Muscle layer of duodenum (tissue), 2 donors: ENCODE data around the gene DUXB.

Experiments
- H3K27ac ChIP-seq: one replicate; pipeline ENCODE4 v1.7.0; 2013; ENCODE audit warnings: mild to moderate bottlenecking, low read length
- H3K27me3 ChIP-seq: one replicate; pipeline ENCODE4 v1.7.0; 2013; ENCODE audit warnings: low read depth, mild to moderate bottlenecking, control low read depth, low read length
- H3K36me3 ChIP-seq, 2 donors: one replicate each; pipeline ENCODE4 v1.7.0; 2013; ENCODE audit warnings: low read length in 2 of 2, control low read depth in 1 of 2, mild to moderate bottlenecking in 1 of 2; ENCODE audit not compliant: insufficient read depth in 2 of 2, control insufficient read depth in 1 of 2
- H3K4me1 ChIP-seq, 2 donors: one replicate each; pipeline ENCODE4 v1.7.0; 2013; ENCODE audit warnings: low read length in 2 of 2, mild to moderate bottlenecking in 2 of 2, control low read depth in 1 of 2, moderate library complexity in 1 of 2; ENCODE audit not compliant: insufficient read depth in 2 of 2, control insufficient read depth in 1 of 2
- H3K4me3 ChIP-seq, 2 donors: one replicate each; pipeline ENCODE4 v1.7.0; 2013; ENCODE audit warnings: low read length in 2 of 2, low read depth in 1 of 2, mild to moderate bottlenecking in 1 of 2
- H3K9me3 ChIP-seq, 2 donors: one replicate each; pipeline ENCODE4 v1.7.0; 2013; ENCODE audit warnings: low read length in 2 of 2, control low read depth in 1 of 2, mild to moderate bottlenecking in 1 of 2; ENCODE audit not compliant: control insufficient read depth in 1 of 2
- donor health status: healthy.

Gene DUXB

DNA sequence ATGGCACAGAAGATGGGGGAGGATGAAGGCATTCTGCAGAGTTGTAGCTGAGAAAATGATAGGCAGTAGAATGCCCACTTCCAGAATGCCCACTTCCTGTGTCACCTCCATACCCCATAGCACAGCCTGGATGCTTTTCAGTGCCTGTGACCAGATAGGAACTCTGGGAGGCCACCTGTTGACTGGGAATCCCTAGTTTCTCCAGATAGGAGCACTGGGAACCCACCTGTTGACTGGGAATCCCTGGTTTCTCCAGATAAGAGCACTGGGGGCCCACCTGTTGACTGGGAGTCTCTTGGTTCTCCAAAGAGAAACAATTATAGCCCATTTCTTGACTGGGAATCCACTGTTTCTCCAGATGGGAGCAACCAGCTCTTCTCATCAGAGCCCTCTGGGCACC lies 13.4 kb upstream of the DUXB start:
- no peaks in the 10 kb centered on the region for H3K27me3 ChIP-seq
- peaks cover 0 to 12% of the 10 kb centered on the region in 2 donors for H3K9me3 ChIP-seq
- H3K27ac ChIP-seq = no peak overlapping the region
- H3K4me1 ChIP-seq = no peaks in the 10 kb centered on the region
- H3K36me3 ChIP-seq = no peaks in the 10 kb centered on the region
- no peak overlapping the region for H3K4me3 ChIP-seq

DNA sequence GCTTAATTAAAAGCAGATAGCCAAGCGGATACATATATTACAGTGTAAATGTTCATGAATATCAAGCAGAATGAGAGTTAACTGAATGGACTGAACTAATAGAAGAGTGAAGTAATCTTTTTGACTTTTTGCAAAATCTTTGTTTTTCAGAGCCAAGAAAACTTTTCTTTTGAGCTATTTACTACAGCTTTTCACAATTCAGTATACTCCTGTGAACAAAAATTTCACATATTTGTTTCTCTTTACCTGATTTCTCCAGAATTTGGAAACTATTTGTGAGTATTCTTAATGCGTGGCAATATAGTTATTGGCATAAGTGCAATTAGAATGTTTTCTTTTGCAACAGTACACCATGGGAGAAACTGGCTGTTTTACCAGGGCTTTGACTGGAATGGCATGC lies 9.1 kb upstream of the DUXB start:
- H3K9me3 ChIP-seq = peaks cover 0 to 12% of the 10 kb centered on the region in 2 donors
- no peaks in the 10 kb centered on the region for H3K4me1 ChIP-seq
- no peak overlapping the region for H3K4me3 ChIP-seq
- no peaks in the 10 kb centered on the region for H3K27me3 ChIP-seq
- H3K27ac ChIP-seq = no peak overlapping the region
- H3K36me3 ChIP-seq = no peaks in the 10 kb centered on the region

DNA sequence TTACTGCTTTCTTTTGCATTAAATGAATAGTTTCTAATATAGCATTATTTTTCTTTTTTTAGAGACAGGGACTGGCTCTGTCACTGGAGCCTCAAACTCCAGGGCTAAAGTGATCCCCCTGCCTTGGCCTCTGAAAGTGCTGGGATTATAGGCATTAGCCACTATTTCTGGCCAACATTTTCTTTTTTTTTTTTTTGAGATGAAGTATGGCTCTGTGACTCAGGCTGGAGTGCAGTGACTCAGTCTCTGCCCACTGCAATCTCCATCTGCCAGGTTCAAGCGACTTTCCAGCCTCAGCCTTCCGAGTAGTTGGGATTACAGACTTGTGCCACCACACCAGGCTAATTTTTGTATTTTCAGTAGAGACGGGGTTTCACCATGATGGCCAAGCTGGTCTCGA lies 2.0 kb upstream of the DUXB start:
- H3K36me3 ChIP-seq = no peaks in the 10 kb centered on the region

DNA sequence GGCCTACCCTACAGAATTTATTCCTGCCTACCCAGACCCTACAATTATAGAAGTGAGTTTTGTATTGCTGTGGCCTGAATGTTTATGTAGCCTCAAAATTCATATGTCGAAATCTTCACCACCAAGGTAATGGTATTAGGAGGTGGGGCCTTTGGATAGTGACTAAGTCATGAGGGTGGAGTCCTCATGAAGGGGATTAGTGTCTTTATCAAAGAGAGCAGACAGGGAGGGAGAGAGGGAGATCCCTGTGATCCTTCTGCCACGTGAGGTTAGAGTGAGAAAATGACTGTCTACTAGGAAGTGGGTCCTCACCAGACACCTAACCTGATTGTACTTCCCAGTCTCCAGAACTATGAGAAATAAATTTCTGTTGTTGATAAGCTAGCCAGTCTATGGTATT lies 981 bp upstream of the DUXB start:
- Histone ChIP-seq H3K36me3 (no peaks in the 10 kb centered on the region), H3K27ac (no peak overlapping the region), H3K9me3 (no peaks in the 10 kb centered on the region), H3K27me3 (no peaks in the 10 kb centered on the region), H3K4me1 (no peaks in the 10 kb centered on the region), H3K4me3 (no peak overlapping the region)

More for the DNA sequence above, 2.0 kb upstream of the DUXB start:
- Histone ChIP-seq H3K27me3 (no peaks in the 10 kb centered on the region), H3K9me3 (no peaks in the 10 kb centered on the region), H3K27ac (no peak overlapping the region), H3K4me1 (no peaks in the 10 kb centered on the region), H3K4me3 (no peak overlapping the region)

DNA sequence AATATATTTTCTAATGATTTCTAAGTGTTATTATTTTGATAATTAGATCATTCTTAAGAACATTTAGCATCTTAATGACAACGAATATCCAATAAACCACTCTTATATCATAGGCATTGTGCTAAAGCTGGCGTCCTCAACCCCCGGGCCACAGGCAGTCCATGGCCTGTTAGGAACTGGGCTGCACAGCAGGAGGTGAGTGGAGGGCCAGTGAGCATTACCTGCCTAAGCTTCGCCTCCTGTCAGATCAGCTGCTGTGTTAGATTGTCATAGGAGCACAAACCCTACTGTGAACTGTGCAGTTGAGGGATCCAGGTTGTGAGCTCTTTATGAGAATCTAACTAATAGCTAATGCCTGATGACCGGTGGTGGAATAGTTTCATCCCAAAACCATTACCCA lies 3.7 kb downstream of the DUXB start:
- H3K9me3 ChIP-seq = no peaks in the 10 kb centered on the region
- no peaks in the 10 kb centered on the region for H3K27me3 ChIP-seq
- H3K4me3 ChIP-seq = no peak overlapping the region
- H3K27ac ChIP-seq = no peak overlapping the region
- H3K4me1 ChIP-seq = no peaks in the 10 kb centered on the region
- H3K36me3 ChIP-seq = no peaks in the 10 kb centered on the region

DNA sequence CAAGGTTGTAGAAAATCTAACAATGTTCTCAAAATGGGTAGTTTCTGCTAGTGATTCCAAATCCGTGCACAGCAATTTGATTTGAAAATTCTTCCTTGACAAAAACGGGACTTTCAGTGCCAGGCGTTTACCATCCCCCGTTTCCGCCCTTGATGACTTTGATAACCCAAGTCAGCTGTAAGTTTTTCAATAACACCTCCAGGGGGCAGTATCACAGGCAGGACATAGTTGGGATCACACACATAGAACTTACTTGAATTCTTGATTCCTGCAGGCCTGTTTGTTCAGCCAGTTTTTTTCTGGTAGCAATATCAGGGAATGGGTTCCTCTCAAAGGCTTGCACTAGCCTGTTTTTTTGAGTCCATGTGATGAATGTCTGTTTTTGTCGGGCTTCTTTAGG lies 5.6 kb downstream of the DUXB start:
- H3K36me3 ChIP-seq = no peaks in the 10 kb centered on the region
- H3K4me1 ChIP-seq = no peaks in the 10 kb centered on the region
- no peak overlapping the region for H3K4me3 ChIP-seq
- H3K27ac ChIP-seq = no peak overlapping the region
- no peaks in the 10 kb centered on the region for H3K27me3 ChIP-seq
- H3K9me3 ChIP-seq = no peaks in the 10 kb centered on the region

DNA sequence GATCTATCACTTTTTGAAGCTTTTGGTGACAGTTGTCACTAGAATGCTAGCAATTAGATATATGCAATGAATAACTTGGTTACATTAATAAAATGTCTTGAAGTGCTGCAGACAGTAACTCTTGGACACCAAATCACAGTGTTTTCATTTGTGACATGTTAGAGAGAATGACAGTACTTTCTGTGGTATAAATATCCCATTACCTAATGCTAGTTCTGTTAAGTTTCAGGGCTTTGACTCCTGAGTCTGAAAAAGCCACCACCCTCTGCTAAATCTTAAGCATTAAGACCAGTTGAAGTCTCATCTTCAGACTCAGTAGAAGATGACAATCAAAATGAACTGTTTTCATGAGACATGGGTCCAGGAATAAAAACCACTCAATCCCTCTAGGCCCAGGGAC lies 13.9 kb downstream of the DUXB start:
- Histone ChIP-seq H3K27me3 (no peaks in the 10 kb centered on the region), H3K4me3 (no peak overlapping the region), H3K27ac (no peak overlapping the region), H3K4me1 (no peaks in the 10 kb centered on the region), H3K9me3 (no peaks in the 10 kb centered on the region), H3K36me3 (no peaks in the 10 kb centered on the region)

DNA sequence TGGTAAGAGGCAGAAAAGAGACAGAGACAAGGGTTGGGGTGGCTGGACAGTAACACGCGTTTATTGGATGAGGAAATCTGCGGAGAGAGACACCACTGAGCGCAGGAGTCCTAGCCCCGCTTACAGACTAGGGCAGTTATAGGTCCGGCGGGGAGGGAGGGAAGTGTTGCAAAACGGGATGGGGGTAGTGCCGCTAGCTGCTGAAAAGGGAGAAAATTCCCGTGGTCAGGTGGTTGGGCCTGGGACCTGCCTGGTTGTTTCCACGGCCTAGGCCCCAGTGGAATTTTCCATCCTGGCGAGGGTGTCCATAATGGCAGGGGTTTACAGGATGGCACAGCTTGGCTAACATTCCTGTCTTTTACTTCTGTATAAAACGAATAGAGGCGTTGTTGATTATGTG lies 19.0 kb downstream of the DUXB start:
- Histone ChIP-seq H3K9me3 (no peaks in the 10 kb centered on the region), H3K4me1 (no peaks in the 10 kb centered on the region), H3K4me3 (no peak overlapping the region)

DNA sequence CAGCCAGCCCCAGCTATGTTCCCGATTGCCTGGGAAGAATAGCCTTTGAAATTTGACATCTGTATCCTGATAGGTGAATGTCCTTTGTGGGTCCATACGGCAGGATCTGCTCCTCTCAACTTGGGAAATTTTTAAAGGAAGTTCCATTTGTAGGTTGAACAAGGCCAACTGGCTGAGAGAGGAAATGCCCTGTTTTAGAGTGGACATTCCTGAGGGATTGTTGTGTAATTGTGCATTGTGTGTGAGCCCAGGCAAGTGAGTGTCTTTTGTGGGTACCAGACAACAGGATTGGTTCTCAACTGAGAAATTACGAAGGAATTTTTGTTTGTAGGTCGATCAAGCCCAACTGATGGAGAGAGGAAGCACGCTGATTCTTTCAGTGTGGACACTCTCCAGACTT lies 21.9 kb downstream of the DUXB start:
- no peaks in the 10 kb centered on the region for H3K9me3 ChIP-seq
- H3K27me3 ChIP-seq = no peaks in the 10 kb centered on the region
- no peaks in the 10 kb centered on the region for H3K4me1 ChIP-seq
- H3K4me3 ChIP-seq = no peak overlapping the region
- no peak overlapping the region for H3K27ac ChIP-seq
- no peaks in the 10 kb centered on the region for H3K36me3 ChIP-seq

More for the DNA sequence above, 19.0 kb downstream of the DUXB start:
- no peak overlapping the region for H3K27ac ChIP-seq
- H3K27me3 ChIP-seq = no peaks in the 10 kb centered on the region
- H3K36me3 ChIP-seq = no peaks in the 10 kb centered on the region

DNA sequence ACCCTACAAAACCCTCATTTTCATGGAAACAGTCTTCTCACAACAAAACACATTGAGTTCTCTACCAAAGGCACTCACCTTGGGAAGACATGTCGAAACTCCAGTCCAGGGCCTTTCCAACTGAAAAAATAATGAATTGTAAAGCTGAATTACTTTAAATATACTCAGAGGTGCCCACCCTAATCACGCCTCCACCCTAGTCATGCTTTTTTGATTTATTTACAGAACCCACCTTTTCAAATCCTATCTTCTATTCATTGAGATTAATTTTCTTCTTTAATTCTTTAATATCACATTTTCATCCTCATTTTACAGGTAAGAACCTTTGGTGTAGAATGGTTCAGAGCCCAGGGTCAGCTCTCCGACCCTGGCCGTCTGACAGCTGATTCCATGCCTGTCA lies 24.4 kb downstream of the DUXB start, which contains the start of gene CPHXL2:
TSS of gene CPHXL2 (minus strand) at position 101 of the 400 bp plus-strand sequence. CDS start at position 91, 10 bp downstream.
- no peaks in the 10 kb centered on the region for H3K27me3 ChIP-seq
- no peak within 1 kb of the TSS for H3K4me3 ChIP-seq
- no peaks in the 10 kb centered on the region for H3K4me1 ChIP-seq
- H3K27ac ChIP-seq = no peak within 1 kb of the TSS
- no peaks in the 10 kb centered on the region for H3K9me3 ChIP-seq
- no peaks in the 10 kb centered on the region for H3K36me3 ChIP-seq

DNA sequence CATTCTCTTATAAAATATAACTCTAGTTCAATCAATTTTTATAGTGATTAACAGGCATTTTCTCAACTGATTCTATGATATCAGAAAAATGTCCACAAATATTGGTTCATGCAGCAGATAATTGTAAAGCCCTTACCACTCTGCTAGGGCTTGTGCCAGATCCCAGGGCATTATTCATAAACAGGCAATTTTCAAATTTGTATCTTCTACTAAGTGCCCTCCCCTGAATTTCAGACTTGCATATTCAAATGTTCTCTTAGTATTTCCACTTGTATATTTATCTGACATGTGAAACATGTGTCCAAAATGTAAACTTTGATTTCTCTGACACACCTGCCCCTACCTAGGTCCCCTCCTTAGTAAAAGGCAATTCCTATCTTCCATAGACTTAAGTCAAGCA lies 33.8 kb downstream of the DUXB start:
- Histone ChIP-seq H3K36me3 (no peaks in the 10 kb centered on the region), H3K27ac (no peak overlapping the region), H3K27me3 (no peaks in the 10 kb centered on the region), H3K4me1 (no peaks in the 10 kb centered on the region), H3K4me3 (no peak overlapping the region), H3K9me3 (no peaks in the 10 kb centered on the region)

DNA sequence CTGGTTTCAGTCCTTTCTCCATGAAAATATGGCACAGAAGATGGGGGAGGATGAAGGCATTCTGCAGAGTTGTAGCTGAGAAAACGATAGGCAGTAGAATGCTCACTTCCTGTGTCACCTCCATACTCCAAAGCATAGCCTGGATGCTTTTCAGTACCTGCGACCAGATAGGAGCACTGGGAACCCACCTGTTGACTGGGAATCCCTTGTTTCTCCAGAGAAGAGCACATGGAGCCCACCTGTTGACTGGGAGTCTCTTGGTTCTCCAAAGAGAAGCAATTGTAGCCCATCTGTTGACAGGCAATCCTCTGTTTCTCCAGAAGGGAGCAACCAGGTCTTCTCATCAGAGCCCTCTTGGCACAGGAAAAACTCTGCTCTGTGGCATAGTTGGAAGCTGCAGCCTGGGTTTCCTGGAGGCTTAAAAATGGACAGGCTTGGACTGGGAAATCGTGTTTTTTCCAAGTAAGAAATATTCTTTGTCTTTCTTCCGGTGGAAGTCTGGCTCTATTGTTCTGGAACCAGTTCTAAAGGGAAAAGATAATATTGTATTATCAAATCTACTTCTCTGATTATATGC lies 40.4 kb downstream of the DUXB start:
- peaks cover 22 to 43% of the 10 kb centered on the region in 2 donors for H3K36me3 ChIP-seq
- H3K9me3 ChIP-seq = no peaks in the 10 kb centered on the region
- H3K27ac ChIP-seq = no peak overlapping the region
- no peaks in the 10 kb centered on the region for H3K27me3 ChIP-seq
- H3K4me1 ChIP-seq = no peaks in the 10 kb centered on the region
- H3K4me3 ChIP-seq = no peak overlapping the region
